ENCODE data around the gene SLC15A2. TPM values are rescaled to one million over a fixed set of nuclear protein-coding genes. Genes with fewer than 3 reads are reported as not detected.

SLC15A2 gene
- total and polyA plus RNA-seq, 9 of the 15 experiments (the other 6 are each of a cell fraction or from before 2014, with no cell fraction given) = 0.05 to 0.53 (median 0.25) TPM; not detected in 1

GRCh38 chr3:121979246-121979645 is 85.0 kb downstream of the SLC15A2 start (continued):
- TF ChIP-seq MXI1 (IDR thresholded peaks at IDR 0.05; ENCODE audit: low read depth, low read length) (no peak), KLF13 (tag; IDR thresholded peaks at IDR 0.05; ENCODE audit: borderline replicate concordance, low read depth) (no peak), RFX7 (CRISPR knock-in tag; IDR thresholded peaks at IDR 0.05) (no peak)

GRCh38 chr3:121979734-121980449 is 85.7 kb downstream of the SLC15A2 start:
- ATAC-seq (no peak), FAIRE-seq (no peak), DNase-seq (ENCODE audit: extremely low read depth in 1 of 4, low spot score in 3 of 4) (no peak)
- intact Hi-C loops (cut with micrococcal nuclease) (no loop called here), in situ Hi-C loops (cut with MboI) (no loop called here)
- H3K27me3 ChIP-seq (ENCODE audit: control insufficient read depth in 2 of 2, insufficient read depth in 2 of 2, low read length in 2 of 2) = no peaks in the 10 kb centered on the region
- no peaks in the 10 kb centered on the region for H3K79me2 ChIP-seq (ENCODE audit: control insufficient read depth, insufficient read depth, low read length)
- no peaks in the 10 kb centered on the region for H3K4me1 ChIP-seq (replicated peaks in 1 of 2; ENCODE audit: control insufficient read depth in 2 of 2, insufficient read depth in 2 of 2, low read length in 2 of 2)
- ChIA-PET POLR2A (interaction anchor here (0.9 kb wide), 1 partner anchor 10 kb away, joined by 3 read pairs; no protein-coding TSS in a partner anchor), CTCF (ENCODE audit: low intra/inter-chr PET ratio) (no interaction called here)
- no peaks in the 10 kb centered on the region for H4K20me1 ChIP-seq (replicated peaks; ENCODE audit: control insufficient read depth, insufficient read depth, low read length)
- H2AFZ ChIP-seq (ENCODE audit: low read depth, low read length) = no peak overlapping the region
- no TSS peak for BruUV-seq (replicated peaks)
- no peak overlapping the region for H3K4me2 ChIP-seq (ENCODE audit: insufficient read depth, low read length)
- H3K9ac ChIP-seq (ENCODE audit: insufficient read depth in 1 of 2, low read depth in 2 of 2, low read length in 2 of 2) = no peak overlapping the region
- no peak overlapping the region for H3K27ac ChIP-seq (ENCODE audit: extremely low read depth, low read depth, low read length)
- H3K4me3 ChIP-seq = no peak overlapping the region
- no peaks in the 10 kb centered on the region for H3K9me3 ChIP-seq (replicated peaks; ENCODE audit: control insufficient read depth, insufficient read depth, low read depth, low read length)
- no peaks in the 10 kb centered on the region for H3K36me3 ChIP-seq (ENCODE audit: control insufficient read depth, insufficient read depth, low read length)
- H3K9me1 ChIP-seq (ENCODE audit: control insufficient read depth, insufficient read depth, low read length) = no peaks in the 10 kb centered on the region
- no peak for TF ChIP-seq REST (IDR thresholded peaks at IDR 0.05; ENCODE audit: borderline replicate concordance)
- no peak for TF ChIP-seq REST (CRISPR knock-in tag; IDR thresholded peaks at IDR 0.05; ENCODE audit: low read depth)
- TF ChIP-seq CBFA2T2 (conservative IDR thresholded peaks at IDR 0.05) = no peak
- TF ChIP-seq RBM14 (IDR thresholded peaks at IDR 0.05; ENCODE audit: borderline replicate concordance, insufficient read depth, low read depth, low read length) = no peak
- no peak for TF ChIP-seq HMGN3 (IDR thresholded peaks at IDR 0.05; ENCODE audit: borderline replicate concordance, extremely low read depth, insufficient read length, low read depth, low read length)
- no peak for TF ChIP-seq TFE3 (CRISPR knock-in tag; IDR thresholded peaks at IDR 0.05)
- no peak for TF ChIP-seq THRAP3 (IDR thresholded peaks at IDR 0.05; ENCODE audit: borderline replicate concordance)
- TF ChIP-seq EP300 (IDR thresholded peaks at IDR 0.05; ENCODE audit: low read length) = no peak
- no peak for TF ChIP-seq DIDO1 (tag; IDR thresholded peaks at IDR 0.05; ENCODE audit: low read depth)

Data from K562 (cell line).